ENCODE results near the gene SLC37A4.

SLC37A4 gene

GRCh38 chr11:119030329-119031047 is at the start of gene SLC37A4:
TSS of gene SLC37A4 (minus strand) at chr11:119030877.
- DNase-seq (ENCODE audit: low read depth) = peak; percentile 97
- peak; percentile 93 for TF ChIP-seq CTCF (IDR thresholded peaks at IDR 0.05; ENCODE audit: control insufficient read depth, extremely low read depth, insufficient read depth)
- H3K4me3 ChIP-seq (ENCODE audit: low read depth, low read length) = peak within 1 kb of the TSS; percentile 86

- H3K4me3 ChIP-seq (ENCODE audit: low read depth, low read length) = no peak overlapping the region
- TF ChIP-seq CTCF (IDR thresholded peaks at IDR 0.05; ENCODE audit: control insufficient read depth, extremely low read depth, insufficient read depth) = no peak
- no peak for DNase-seq (ENCODE audit: low read depth)
Observed at GRCh38 chr11:119078675-119079420, 48.2 kb upstream of the SLC37A4 start.

- no peak for DNase-seq (ENCODE audit: low read depth)
- TF ChIP-seq CTCF (IDR thresholded peaks at IDR 0.05; ENCODE audit: control insufficient read depth, extremely low read depth, insufficient read depth) = no peak
Observed at GRCh38 chr11:119077839-119078238, 47.2 kb upstream of the SLC37A4 start.

DNA sequence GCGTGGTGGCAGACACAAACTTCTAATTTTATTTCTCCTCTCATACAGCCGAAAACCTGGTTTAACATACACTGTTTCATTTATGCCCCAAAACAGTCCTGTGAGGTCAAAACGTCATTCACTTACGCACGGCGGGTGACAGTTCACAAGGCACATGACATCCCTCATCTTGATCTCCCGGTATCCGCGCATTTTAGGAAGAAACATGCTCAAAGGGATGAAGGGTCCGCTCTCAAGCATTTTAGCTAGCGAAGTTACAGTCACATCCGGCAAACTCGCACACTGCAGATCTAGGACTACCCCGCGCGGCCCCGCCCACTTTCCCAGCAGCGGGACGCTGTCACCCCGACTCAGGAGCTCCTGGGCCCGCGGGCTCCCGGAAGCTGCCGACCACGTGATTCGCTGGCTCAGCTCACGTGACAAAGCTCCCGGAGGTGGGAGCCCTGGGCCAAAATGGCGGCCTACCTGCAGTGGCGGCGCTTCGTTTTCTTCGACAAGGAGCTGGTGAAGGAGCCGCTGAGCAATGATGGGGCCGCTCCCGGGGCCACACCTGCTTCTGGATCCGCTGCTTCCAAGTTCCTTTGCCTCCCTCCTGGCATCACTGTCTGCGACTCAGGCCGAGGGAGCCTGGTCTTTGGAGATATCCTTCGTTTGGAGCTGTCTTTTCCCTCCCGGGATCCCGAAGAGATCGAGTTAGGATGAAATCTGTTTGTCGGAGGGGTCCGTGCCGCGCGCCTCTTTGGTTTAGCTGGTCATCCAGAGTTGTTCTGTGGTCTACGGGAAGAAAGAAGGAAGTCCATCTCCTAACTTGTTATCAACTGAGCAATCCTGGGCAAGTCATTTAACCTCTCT is 36.9 kb upstream of the SLC37A4 start, which contains the start of gene VPS11:
Gene VPS11, plus strand, starts transcription at position 448 of the 852 bp plus-strand sequence. Its CDS starts 6 bp downstream, at position 454.
- no peak for TF ChIP-seq CTCF (IDR thresholded peaks at IDR 0.05; ENCODE audit: control insufficient read depth, extremely low read depth, insufficient read depth)
- DNase-seq (ENCODE audit: low read depth) = peak; percentile 81
- H3K4me3 ChIP-seq (ENCODE audit: low read depth, low read length) = peak within 1 kb of the TSS; percentile 98

More at GRCh38 chr11:119077839-119078238, 47.2 kb upstream of the SLC37A4 start:
- H3K4me3 ChIP-seq (ENCODE audit: low read depth, low read length) = no peak overlapping the region

GRCh38 chr11:119065369-119065768 is 34.7 kb upstream of the SLC37A4 start:
- TF ChIP-seq CTCF (IDR thresholded peaks at IDR 0.05; ENCODE audit: control insufficient read depth, extremely low read depth, insufficient read depth) = peak; percentile 35
- H3K4me3 ChIP-seq (ENCODE audit: low read depth, low read length) = no peak overlapping the region
- DNase-seq (ENCODE audit: low read depth) = no peak

GRCh38 chr11:119062779-119063178 is 32.1 kb upstream of the SLC37A4 start:
- H3K4me3 ChIP-seq (ENCODE audit: low read depth, low read length) = no peak overlapping the region
- no peak for DNase-seq (ENCODE audit: low read depth)
- TF ChIP-seq CTCF (IDR thresholded peaks at IDR 0.05; ENCODE audit: control insufficient read depth, extremely low read depth, insufficient read depth) = no peak

Measured in LNCaP clone FGC (cell line).